HG02642 (cell line): ENCODE measurements around the gene ATP7A.
"Not testable (repeated sequence)": the region's sequence is repeated elsewhere in the genome, so short reads cannot be mapped to it uniquely, and the experiment has no call there.

Experiments used
- ATAC-seq: cut with Tn5 transposase; IDR thresholded peaks from one replicate; pipeline ENCODE4 v1.9.1; 2021; ENCODE audit warnings: mild to moderate bottlenecking; ENCODE audit not compliant: unreplicated experiment, poor library complexity

ATP7A gene

DNA sequence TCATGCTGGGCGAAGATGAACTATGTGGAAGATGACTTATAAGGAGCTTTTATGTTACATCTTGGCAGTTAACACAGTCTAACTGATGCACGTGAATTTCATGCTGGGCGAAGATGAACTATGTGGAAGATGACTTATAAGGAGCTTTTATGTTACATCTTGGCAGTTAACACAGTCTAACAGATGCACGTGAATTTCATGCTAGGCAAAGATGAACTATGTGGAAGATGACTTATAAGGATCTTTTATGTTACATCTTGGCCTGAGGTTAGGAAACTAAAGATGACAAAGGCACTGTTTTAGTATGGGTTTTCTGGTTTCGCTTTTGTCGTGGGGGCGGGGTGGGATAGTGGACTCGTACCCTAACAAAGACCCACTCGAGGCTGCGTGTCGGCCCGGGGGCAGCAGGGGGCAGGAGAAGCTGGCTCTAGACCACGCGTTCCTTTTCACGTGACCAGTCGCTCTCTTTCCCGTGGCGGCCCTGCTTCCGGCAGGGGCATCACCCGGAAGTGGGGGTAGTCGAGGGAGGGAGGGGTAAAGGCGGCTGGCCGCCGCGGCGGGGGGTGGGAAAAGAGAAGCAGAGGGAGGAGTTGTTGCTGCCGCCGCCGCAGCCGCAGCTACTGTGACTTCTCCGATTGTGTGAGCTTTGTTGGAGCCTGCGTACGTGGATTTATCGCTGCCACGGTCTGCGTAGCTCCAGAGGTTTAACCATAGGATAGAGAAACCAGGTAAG lies at the start of gene ATP7A:
ATP7A (plus strand) TSS at position 586 of the 733 bp plus-strand sequence. CDS start 60,949 bp downstream, outside the sequence.
- peak; percentile 99 for ATAC-seq

DNA sequence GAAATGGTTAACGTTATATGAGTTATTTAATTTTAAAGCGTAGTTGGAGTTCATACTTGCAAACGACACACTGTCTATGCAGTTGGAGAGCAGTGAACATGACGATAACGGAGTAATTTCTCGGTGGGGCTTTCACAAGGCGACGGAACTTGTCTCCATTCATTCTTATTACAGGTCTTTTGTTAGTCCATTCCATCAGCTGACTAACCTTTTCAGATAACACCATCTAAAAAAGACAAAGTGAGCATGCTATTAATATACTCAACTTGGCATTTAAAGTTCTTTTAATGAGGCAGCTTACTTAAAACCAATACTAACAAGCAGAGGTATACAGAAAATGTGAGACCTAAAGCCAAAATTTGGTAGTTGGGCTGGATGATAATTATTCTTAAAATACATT lies 35.1 kb upstream of the ATP7A start:
- ATAC-seq = no peak

DNA sequence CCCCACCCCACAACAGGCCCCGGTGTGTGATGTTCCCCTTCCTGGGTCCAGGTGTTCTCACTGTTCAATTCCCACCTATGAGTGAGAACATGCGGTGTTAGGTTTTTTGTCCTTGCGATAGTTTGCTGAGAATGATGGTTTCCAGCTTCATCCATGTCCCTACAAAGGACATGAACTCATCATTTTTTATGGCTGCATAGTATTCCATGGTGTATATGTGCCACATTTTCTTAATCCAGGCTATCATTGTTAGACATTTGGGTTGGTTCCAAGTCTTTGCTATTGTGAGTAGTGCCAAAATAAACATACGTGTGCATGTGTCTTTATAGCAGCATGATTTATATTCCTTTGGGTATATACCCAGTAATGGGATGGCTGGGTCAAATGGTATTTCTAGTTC lies 29.1 kb upstream of the ATP7A start:
- not testable (repeated sequence) for ATAC-seq

DNA sequence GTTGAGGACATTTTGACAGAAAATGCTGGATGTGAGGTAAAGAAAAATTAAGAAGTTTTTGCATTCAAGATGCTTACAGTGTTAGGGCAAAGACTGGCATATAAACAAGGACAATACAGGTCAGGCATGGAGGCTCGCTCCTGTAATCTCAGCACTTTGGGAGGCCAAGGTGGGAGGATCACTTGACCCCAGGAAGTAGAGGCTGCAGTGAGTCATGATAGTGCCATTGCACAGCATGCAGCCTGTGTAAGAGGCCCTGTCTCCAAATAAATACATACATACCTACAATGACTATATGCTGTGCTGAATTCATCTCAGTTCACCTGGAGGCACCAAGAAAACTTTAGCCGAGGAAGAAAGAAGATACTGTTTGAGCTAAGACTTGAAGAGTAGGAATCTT lies 17.6 kb upstream of the ATP7A start:
- ATAC-seq = no peak

DNA sequence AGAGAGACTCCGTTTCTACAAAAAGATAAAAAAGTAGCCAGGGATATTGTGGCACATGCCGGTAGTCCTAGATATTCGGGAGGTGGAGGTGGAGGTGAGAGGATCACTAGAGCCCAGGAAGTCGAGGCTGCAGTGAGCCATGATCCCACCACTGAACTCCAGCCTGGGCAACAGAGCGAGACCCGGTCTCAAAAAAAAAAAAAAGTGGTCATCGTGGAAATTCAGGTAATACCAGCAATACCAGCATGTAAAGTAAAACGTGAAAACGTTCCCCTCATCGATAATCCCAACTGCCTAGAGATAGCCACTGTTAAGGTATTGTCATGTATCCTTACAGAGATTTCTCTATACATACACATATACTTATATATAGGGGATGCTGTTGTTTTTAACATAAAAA lies 16.8 kb upstream of the ATP7A start:
- no peak for ATAC-seq

DNA sequence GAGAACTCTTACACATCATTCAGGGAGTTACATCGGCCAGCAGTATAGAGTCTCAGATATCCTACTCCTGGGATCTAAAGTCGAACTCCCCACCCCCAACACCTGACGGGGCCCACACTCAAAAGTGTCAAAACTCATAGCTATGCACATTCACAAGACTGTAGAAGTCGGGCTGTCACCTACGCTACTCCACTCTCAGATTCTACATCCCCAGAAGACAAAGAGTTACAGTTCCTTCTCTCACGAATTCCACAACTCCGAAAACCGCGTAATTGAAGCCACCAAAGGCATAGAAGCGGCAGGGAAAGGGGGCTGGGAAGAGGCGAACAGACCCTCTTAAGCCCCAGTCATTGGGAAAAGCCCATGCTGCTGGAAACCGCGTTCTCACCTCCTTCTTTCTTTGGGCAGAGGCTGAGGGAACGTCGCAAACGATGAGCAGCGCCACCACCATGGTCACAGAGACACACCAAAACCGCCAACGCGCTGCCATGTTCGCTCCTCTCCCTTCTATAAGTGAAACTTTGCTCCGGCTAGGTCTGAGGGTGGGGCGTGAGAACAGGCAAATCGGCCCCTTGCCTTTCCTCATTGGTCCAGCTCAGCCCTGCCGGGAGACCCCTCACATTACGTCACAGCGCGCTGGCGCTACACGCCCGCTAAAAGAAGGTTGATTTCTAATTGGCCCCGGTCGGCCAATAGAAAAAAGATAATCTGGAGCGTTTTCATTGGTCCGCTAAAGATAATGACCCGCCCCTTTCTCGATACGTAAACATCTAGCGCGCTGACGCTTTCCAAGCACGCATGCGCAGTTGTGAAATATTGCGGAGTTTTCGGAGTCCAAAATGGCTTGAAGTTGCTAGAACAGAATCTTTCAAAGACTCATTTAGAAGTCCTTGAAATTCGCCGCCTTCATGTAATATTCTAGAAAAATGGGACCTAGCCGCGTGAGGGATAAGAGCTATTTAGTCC lies 15.3 kb upstream of the ATP7A start, which contains the start of gene MAGT1:
MAGT1 (minus strand) TSS at position 515 of the 966 bp plus-strand sequence; CDS start at position 490, 25 bp downstream.
- ATAC-seq = peak; percentile 96

DNA sequence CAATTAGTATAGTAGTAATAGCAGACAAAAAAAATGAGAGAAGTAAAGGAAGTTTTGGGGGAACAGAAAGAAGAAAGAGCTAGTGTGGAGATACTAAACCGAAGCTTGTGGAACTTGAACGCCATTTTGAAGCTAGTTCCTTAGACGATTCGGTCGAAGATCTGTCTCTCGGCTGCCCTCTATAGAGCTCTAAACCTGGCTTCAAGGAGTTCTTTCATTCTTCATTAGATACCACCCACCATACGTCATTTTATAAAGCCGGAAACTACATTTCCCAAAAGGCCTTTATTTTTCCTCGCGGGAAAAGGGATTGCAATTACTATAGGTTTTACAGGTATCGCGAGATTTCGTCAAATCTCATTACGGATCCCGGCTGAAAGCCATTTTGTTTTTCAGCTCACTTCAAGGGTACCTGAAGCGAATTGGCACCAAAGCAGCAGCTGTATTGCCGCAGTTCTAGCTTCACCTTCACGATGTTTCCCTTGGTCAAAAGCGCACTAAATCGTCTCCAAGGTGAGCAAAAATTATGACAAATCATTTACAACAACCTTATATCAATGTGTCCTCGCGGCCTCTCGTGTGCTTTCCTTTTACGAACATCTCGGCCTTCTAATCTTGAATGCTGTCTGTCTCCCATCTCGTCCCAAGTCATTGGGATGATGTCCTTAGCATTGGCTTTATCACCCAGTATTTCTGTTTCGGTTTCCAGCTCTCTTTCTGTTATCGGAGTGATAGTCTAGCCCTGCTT lies 11.2 kb upstream of the ATP7A start, which contains the start of gene COX7B:
COX7B (plus strand) TSS at position 388 of the 748 bp plus-strand sequence; CDS start at position 474, 86 bp downstream.
- ATAC-seq = peak; percentile 59

DNA sequence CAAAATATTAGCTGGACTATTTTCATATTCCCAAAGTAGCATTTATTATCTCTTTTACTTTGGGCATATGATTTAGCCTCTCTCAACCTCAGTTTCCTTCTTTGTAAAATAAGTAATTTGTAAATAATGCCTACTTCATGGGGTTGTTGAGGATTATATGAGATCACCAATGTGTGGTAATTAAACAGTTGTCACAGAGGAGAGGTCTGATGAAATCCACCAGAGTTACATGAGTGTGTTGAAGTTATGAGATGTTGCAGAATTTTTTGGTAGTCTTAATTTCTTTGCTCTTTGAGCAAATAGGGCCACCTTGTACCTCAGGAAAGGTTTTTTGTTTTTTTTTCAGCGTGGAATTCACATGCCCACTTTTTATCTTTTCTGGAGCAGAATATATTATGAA lies 9.8 kb upstream of the ATP7A start:
- ATAC-seq = no peak

DNA sequence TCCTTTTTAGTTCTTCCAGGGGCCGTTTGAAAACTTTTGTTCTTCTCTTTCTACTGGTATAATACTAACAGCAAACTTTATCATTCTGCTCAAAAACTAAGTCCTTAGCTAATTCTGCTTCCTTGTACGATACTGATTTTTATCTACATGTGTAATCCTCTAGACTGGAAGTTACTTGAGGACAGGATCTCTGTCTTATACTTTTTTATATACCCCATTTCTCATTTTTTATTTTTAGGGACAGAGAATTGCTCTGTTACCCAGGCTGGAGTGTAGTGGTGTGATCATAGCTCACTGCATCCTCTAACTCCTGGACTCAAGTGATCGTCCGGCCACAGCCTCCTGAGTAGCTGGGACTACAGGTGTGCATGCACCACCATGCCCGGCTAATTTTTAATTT lies 9.0 kb upstream of the ATP7A start:
- no peak for ATAC-seq

DNA sequence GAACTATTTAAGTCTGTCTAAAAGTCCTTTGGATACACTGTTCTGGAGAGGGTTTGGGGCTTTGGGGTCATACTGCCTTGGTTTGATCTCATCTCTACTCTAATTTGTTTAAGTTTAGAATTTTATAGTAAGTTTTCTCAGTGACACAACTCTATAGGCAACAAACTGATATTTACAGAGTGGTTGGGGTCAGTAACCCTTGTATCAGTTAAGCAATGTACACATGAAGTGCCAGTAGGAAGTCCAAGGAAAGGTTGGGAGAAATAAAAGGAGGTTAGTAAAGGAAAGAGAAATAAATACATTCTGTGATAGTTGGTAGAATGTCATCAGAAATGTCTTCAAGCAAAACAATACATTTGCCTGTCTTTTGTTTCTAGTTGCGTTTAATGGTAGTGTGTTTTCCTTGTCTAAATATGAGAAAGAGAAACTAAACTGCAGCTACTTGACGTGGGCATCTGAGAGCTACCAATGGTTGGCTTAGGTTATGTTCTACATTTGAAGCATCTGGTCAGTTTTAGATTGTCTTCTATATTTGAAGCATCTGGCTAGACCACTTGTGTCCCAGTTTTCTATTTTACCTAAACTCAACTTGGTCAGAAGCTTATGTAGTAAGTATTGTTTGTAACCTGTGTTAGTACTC lies 6.9 kb downstream of the ATP7A start:
- peak; percentile 68 for ATAC-seq

DNA sequence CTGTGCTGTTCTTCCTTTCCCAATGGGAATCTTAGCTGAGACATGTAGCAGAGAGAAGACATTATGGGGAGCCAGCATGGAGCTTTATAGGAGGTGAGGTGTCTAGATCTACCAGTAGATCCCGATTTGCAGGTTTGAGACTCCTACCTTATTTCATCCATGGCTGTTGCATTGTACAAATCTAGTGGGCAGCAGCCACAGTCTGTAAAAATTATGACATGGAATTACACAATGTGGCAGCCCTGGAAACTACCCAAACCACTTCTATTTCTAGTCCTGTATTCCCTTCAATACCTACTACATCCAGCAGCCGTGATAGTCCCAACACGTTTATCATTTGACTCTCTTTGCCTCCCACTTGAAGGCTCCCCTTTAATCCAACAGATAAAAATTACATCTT lies 8.1 kb downstream of the ATP7A start:
- no peak for ATAC-seq

DNA sequence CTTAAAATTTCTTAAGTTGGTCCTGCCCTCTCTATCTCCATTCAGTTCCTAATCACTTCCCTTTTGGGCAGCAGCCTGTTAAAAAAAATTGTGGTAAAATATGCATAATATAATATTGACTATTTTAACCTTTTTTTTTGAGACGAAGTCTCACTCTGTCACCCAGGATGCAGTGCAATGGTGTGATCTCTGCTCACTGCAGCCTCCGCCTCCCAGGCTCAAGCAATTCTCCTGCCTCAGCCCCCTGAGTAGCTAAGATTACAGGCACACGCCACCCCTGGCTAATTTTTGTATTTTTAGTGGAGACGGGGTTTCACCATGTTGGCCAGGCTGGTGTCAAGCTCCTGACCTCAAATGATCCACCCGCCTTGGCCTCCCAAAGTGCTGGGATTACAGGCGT lies 8.9 kb downstream of the ATP7A start:
- not testable (repeated sequence) for ATAC-seq

DNA sequence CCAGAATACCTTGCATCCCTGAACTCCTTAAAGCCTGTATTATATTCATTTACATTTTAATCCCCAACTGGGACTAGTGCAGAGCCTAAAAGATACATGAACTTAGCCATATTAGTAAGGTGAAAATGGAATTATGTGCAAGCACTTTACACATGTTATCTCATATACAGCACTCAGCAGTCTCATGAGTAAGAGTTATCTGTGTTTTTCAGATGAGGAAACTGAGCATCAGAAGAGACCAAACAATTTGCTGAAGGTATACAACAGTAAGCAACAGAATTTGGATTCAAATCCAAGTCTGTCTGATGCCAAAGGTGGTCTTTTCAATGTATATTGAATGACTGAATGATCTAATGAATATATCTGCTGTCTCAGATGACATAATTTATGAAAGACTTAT lies 12.3 kb downstream of the ATP7A start:
- ATAC-seq = no peak

DNA sequence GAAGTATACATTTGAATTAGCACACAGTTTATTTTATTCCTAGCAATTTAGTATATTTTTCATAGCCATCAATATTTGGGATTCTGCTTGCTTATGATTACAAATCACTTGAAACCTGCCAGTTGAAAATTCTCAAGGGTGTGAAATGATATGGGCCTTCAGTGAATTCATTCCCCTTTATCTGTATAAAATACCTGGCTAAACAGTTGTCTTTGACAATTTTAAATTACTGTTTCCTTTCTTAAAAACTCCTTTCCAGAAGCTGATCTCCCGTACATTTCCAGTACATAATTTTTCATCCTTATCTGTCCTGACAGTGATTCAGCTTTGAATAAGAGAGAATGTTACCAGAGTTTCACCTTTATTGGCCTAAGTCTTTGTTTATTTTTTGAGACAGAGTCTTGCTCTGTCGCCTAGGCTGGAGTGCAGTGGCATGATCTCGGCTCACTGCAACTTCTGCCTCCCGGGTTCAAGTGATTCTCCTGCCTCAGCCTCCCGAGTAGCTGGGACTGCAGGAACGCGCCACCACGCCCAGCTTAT lies 13.9 kb downstream of the ATP7A start:
- no peak for ATAC-seq

DNA sequence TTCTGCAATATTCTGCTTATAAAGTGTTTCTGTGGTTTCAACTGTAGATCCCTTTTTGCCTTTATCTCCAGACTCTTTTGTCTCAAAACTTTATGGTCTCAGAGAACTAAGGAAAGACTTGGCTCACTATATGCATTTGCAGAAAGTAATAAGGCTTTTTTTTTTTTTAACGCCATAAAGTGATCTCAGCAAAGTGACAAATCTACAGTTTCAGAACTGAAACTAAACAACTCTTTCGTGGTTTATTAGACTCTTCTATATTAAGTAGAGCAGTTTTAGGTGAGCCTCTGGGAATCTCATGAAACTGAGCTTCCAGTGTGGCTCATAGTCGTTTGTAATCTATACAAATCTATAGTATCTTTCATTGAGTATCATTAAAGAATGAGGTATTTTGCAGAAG lies 15.3 kb downstream of the ATP7A start:
- no peak for ATAC-seq

DNA sequence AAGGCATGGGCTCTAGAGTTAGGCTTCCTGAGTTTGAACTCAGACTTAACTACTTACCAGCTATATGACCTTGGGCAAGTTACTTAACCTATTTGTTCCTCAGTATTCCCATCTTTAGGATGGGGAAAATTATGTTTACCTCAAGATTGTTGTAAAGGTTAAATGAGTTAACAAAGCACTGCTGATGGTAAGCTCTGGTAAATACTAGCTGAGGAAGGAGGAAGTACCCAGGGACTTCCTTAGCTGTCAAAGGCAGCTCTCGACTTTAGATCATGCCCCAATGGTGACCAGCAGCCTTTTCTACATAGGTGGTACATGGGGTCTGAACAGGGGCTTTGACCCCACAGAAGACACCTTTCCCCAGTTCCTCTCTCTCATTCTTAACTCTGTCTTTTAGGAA lies 20.1 kb downstream of the ATP7A start:
- ATAC-seq = no peak

DNA sequence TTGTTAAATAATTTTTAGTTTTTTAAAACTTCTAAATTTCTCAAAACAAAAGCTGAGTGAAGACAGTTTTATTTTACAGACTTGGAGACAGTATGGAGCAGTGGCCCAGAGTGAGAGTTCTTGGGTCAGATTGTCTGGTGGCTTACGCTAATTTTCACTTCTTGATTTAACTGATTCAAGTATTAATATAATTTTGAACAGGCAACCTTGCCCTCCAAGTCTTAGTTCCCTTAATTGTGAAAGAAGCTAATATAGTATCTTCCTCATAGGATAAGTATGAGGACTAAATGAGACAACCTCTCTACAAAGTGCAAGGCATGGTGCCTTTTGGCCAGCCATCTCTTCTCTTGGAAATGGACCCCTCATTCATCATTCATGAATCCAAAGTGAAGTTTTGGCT lies 25.4 kb downstream of the ATP7A start:
- no peak for ATAC-seq

DNA sequence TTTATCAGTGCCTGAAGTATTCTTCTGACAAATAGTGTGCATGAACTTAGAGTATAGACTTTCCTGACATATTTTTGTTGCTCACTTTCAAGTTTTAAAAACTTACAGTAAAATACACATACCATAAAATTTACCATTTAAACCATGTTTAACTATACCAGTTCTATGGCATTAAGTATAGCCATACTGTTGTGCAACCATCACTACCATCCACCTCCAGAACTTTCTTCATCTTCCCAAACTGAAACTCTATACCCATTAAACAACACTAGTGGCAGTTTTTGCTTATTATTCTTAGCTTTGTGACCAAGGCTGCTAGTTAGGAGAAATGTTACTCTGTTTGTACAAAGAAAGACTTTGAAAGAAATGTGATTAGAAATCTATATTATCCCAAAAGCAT lies 25.8 kb downstream of the ATP7A start:
- ATAC-seq = no peak

DNA sequence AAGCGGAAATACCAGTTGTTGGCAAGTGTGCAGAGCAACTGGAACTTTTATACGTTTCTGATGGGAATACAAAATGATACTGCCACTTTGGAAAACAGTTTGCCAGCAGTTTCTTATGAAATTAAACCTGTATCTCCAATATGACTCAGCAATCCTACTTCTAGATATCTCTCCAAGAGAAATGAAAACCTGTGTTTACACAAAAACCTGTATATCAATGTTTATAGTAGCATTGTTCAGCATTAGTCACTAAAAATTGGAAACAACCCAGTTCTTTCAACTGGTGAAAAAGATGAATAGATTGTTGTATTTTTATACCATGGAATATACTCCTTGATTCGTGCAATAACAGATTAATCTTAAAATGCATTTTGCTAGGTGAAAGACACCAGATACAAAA lies 26.8 kb downstream of the ATP7A start:
- ATAC-seq = no peak
